Sigmoid colon (tissue), 7 donors: ENCODE data around the gene STAP1. TPM values are rescaled to one million over a fixed set of nuclear protein-coding genes. Genes with fewer than 3 reads are reported as not detected.

Experiments used
- DNase-seq: peaks from one replicate; pipeline ENCODE4 v3.0.0-alpha.2; 2019
- H3K27ac ChIP-seq, 4 donors: fragments of 200-600 bp; sonication (generic); one replicate each; pipeline ENCODE4 v1.5.1; 2016 to 2019; ENCODE audit warnings: mild to moderate bottlenecking in 1 of 4
- H3K27me3 ChIP-seq, 3 donors: fragments of 200-600 bp; sonication (generic); one replicate each; pipeline ENCODE4 v1.5.1; 2019; ENCODE audit warnings: mild to moderate bottlenecking in 1 of 3
- H3K36me3 ChIP-seq, 4 donors: fragments of 200-600 bp; sonication (generic); one replicate each; pipeline ENCODE4 v1.5.1; 2016 to 2019
- H3K4me1 ChIP-seq, 4 donors: fragments of 200-600 bp; sonication (generic); one replicate each; pipeline ENCODE4 v1.5.1; 2017 to 2019
- H3K4me3 ChIP-seq, 4 donors: fragments of 200-600 bp; sonication (generic); one replicate each; pipeline ENCODE4 v1.5.1; 2017 to 2019; ENCODE audit warnings: mild to moderate bottlenecking in 2 of 4, moderate library complexity in 1 of 4
- H3K9me3 ChIP-seq, 4 donors: fragments of 200-600 bp in 3 of 4; sonication (generic) in 3 of 4; one replicate each; pipeline versions ENCODE4 v1.5.1 to v1.6.1; 2013 to 2019
- CTCF ChIP-seq, 4 experiments: fragments of 450-650 bp in 3 of 4; fragments of 200-600 bp in 1 of 4; IDR thresholded peaks; one replicate each; pipeline ENCODE4 v1.5.1; 2016 to 2019; ENCODE audit warnings: antibody characterized with exemption in 4 of 4, mild to moderate bottlenecking in 3 of 4, moderate library complexity in 2 of 4
- EP300 ChIP-seq, 4 donors: sonication (generic); formaldehyde crosslinking; IDR thresholded peaks; one replicate each; pipeline ENCODE4 v1.6.1; 2017; ENCODE audit warnings: antibody characterized with exemption in 4 of 4
- POLR2A ChIP-seq, 2 donors: fragments of 450-650 bp; IDR thresholded peaks; one replicate each; pipeline ENCODE4 v1.6.1; 2016; ENCODE audit warnings: antibody characterized with exemption in 2 of 2, mild to moderate bottlenecking in 2 of 2, moderate library complexity in 2 of 2
- POLR2AphosphoS5 ChIP-seq, 4 donors: sonication (generic); formaldehyde crosslinking; IDR thresholded peaks; one replicate each; pipeline ENCODE4 v1.6.1; 2017; ENCODE audit warnings: antibody characterized with exemption in 4 of 4
- WGBS, 2 donors: extraction: QIAGEN DNeasy Blood & Tissue Kit; methylation state at CpG; one replicate each; pipeline ENCODE4 v1.1.7; 2013; 5-methylcytosine and 5-hydroxymethylcytosine counted together
- intact Hi-C: fragments of 100-400 bp; cut with DNase I; formaldehyde crosslinking; loops from one replicate; pipeline ENCODE4 v1.15.1; 2023
- polyA plus RNA-seq, 3 donors: library from polyadenylated mRNA; stranded (reverse); fragments of 200-250 nt; gene quantifications; one replicate each; pipeline ENCODE4 v1.2.3, GENCODE V29; 2013
- total RNA-seq, 4 donors: library from RNA; depleted of rRNA; stranded (reverse); fragments of >200 nt; gene quantifications; one replicate each; pipeline ENCODE4 v1.1.0, GENCODE V29; 2016
- donor health status: healthy with polysubstance abuse.
- donor health status: Bipolar disorder and iron deficiency.
- donor health status: healthy.

The STAP1 gene
- total and polyA plus RNA-seq, 7 donors, result 2.4 to 9.4 TPM; not detected in 5

GRCh38 chr4:67604749-67605148 lies 46.2 kb downstream of the STAP1 start:
- WGBS, 2 donors, result 85 to 89% methylated on average over 3 of the region's 3 CpGs
- intact Hi-C loops, result no loop called here
- TF ChIP-seq EP300 (IDR thresholded peaks at IDR 0.05) (no peak), CTCF (IDR thresholded peaks at IDR 0.05) (no peak), POLR2AphosphoS5 (IDR thresholded peaks at IDR 0.05) (no peak), POLR2A (IDR thresholded peaks at IDR 0.05) (no peak)

GRCh38 chr4:67608027-67608426 lies 49.5 kb downstream of the STAP1 start:
- TF ChIP-seq CTCF (IDR thresholded peaks at IDR 0.05) (no peak), POLR2AphosphoS5 (IDR thresholded peaks at IDR 0.05) (no peak), EP300 (IDR thresholded peaks at IDR 0.05) (no peak), POLR2A (IDR thresholded peaks at IDR 0.05) (no peak)
- no peaks in the 10 kb centered on the region for H3K36me3 ChIP-seq
- H3K4me1 ChIP-seq, result no peaks in the 10 kb centered on the region
- no peak overlapping the region for H3K4me3 ChIP-seq
- 75 to 80% methylated on average over 4 of the region's 4 CpGs for WGBS, 2 donors
- H3K27me3 ChIP-seq, result no peaks in the 10 kb centered on the region
- intact Hi-C loops, result no loop called here
- no peak for DNase-seq
- no peak overlapping the region for H3K27ac ChIP-seq
- H3K9me3 ChIP-seq, result peaks cover 0 to 4% (median 3%) of the 10 kb centered on the region in 4 donors

More at GRCh38 chr4:67604749-67605148, 46.2 kb downstream of the STAP1 start:
- Histone ChIP-seq H3K36me3 (no peaks in the 10 kb centered on the region), H3K27ac (no peak overlapping the region), H3K4me3 (no peak overlapping the region), H3K9me3 (no peaks in the 10 kb centered on the region), H3K27me3 (no peaks in the 10 kb centered on the region), H3K4me1 (no peaks in the 10 kb centered on the region)
- no peak for DNase-seq

GRCh38 chr4:67614186-67614585 lies 55.7 kb downstream of the STAP1 start:
- no peak for DNase-seq
- 95 to 96% methylated on average over 4 of the region's 4 CpGs for whole genome bisulfite sequencing, 2 donors
- H3K9me3 ChIP-seq, result peaks cover 0 to 4% (median 3%) of the 10 kb centered on the region in 4 donors
- H3K27me3 ChIP-seq, result no peaks in the 10 kb centered on the region
- intact Hi-C loops, result no loop called here
- no peak overlapping the region for H3K4me3 ChIP-seq
- no peaks in the 10 kb centered on the region for H3K4me1 ChIP-seq
- no peak overlapping the region for H3K27ac ChIP-seq
- peaks cover 0 to 37% (median under 1%) of the 10 kb centered on the region in 4 donors for H3K36me3 ChIP-seq
- TF ChIP-seq POLR2AphosphoS5 (IDR thresholded peaks at IDR 0.05), result no peak
- no peak for TF ChIP-seq POLR2A (IDR thresholded peaks at IDR 0.05)
- TF ChIP-seq EP300 (IDR thresholded peaks at IDR 0.05), result no peak
- TF ChIP-seq CTCF (IDR thresholded peaks at IDR 0.05), result no peak

DNA sequence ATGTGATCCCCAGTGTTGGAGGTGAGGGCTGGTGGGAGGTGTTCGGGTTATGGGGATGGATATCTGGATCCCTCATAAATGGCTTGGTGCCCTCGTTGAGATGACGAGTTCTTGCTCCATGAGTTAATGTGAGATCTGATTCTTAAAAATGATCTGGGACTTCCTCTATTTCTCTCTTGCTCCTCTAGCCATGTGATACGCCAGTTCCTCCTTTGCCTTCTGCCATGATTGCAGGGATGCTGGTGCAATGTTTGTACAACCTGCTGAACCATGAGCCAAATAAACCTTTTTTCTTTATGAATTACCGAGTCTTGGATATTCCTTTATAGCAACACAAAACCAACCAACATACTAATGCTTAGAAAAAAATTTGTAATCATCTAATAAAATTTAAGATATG lies 56.6 kb downstream of the STAP1 start:
- H3K9me3 ChIP-seq, result peaks cover 0 to 1% (median under 1%) of the 10 kb centered on the region in 4 donors
- H3K27me3 ChIP-seq, result no peaks in the 10 kb centered on the region
- DNase-seq, result no peak
- H3K4me1 ChIP-seq, result no peaks in the 10 kb centered on the region
- WGBS, 2 donors, result 97 to 98% methylated on average over 5 of the region's 5 CpGs
- H3K4me3 ChIP-seq, result no peak overlapping the region
- H3K36me3 ChIP-seq, result peaks cover 0 to 47% (median 3%) of the 10 kb centered on the region in 4 donors
- no peak overlapping the region for H3K27ac ChIP-seq
- TF ChIP-seq POLR2A (IDR thresholded peaks at IDR 0.05), result no peak
- intact Hi-C loops, result no loop called here

- DNase-seq, result no peak
- 87 to 97% methylated on average over 1 of the region's 1 CpG for WGBS, 2 donors
- H3K27me3 ChIP-seq, result no peaks in the 10 kb centered on the region
- intact Hi-C loops, result no loop called here
- TF ChIP-seq POLR2A (IDR thresholded peaks at IDR 0.05) (no peak), EP300 (IDR thresholded peaks at IDR 0.05) (no peak), CTCF (IDR thresholded peaks at IDR 0.05) (no peak), POLR2AphosphoS5 (IDR thresholded peaks at IDR 0.05) (no peak)
- H3K4me1 ChIP-seq, result no peaks in the 10 kb centered on the region
- no peak overlapping the region for H3K4me3 ChIP-seq
- no peaks in the 10 kb centered on the region for H3K9me3 ChIP-seq
- peaks cover 0 to 59% (median 8%) of the 10 kb centered on the region in 4 donors for H3K36me3 ChIP-seq
- H3K27ac ChIP-seq, result no peak overlapping the region
Observed at GRCh38 chr4:67616478-67616877, 58.0 kb downstream of the STAP1 start.
